Adrenal gland (tissue), 12 donors: ENCODE data around the gene FAM89A. TPM values are rescaled to one million over a fixed set of nuclear protein-coding genes. Genes with fewer than 3 reads are reported as not detected.

Experiments used
- DNase-seq, 7 donors: peaks; one replicate each; pipeline ENCODE4 v3.0.0-alpha.2; 2019 to 2020
- H3K27ac ChIP-seq, 5 donors: fragments of 200-600 bp; sonication (generic) in 4 of 5; 1 replicate in 3 of 5; 2 replicates in 2 of 5; pipeline versions ENCODE4 v1.5.1 to v1.8.0; 2016 to 2020; ENCODE audit warnings: mild to moderate bottlenecking in 1 of 5
- H3K27me3 ChIP-seq: fragments of 200-600 bp; 2 replicates; pipeline ENCODE4 v1.8.0; 2021
- H3K36me3 ChIP-seq, 2 donors: fragments of 200-600 bp; replicated peaks in 1 of 2; 1 replicate in 1 of 2; 2 replicates in 1 of 2; pipeline versions ENCODE4 v1.5.1 to v1.8.0; 2018 to 2022
- H3K4me1 ChIP-seq, 2 donors: fragments of 200-600 bp; replicated peaks in 1 of 2; 1 replicate in 1 of 2; 2 replicates in 1 of 2; pipeline versions ENCODE4 v1.5.1 to v1.8.0; 2018 to 2021
- H3K4me3 ChIP-seq, 4 donors: fragments of 200-600 bp; sonication (generic) in 3 of 4; one replicate each; pipeline ENCODE4 v1.5.1; 2016 to 2018
- H3K9me3 ChIP-seq, 3 donors: fragments of 200-600 bp; sonication (generic) in 1 of 3; replicated peaks in 1 of 3; 1 replicate in 2 of 3; 2 replicates in 1 of 3; pipeline versions ENCODE4 v1.5.1 to v1.8.0; 2016 to 2021
- CTCF ChIP-seq, 6 experiments: fragments of 450-650 bp in 4 of 6; fragments of 200-600 bp in 2 of 6; sonication (generic) in 1 of 6; IDR thresholded peaks; 1 replicate in 5 of 6; 2 replicates in 1 of 6; pipeline versions ENCODE4 v1.5.1 to v1.8.0; 2016 to 2021; ENCODE audit warnings: antibody characterized with exemption in 6 of 6, mild to moderate bottlenecking in 2 of 6, moderate library complexity in 1 of 6
- POLR2A ChIP-seq, 2 donors: fragments of 450-650 bp; IDR thresholded peaks; one replicate each; pipeline ENCODE4 v1.6.1; 2017; ENCODE audit warnings: antibody characterized with exemption in 2 of 2, mild to moderate bottlenecking in 2 of 2, moderate library complexity in 1 of 2
- WGBS, 4 donors: extraction: QIAGEN DNeasy Blood & Tissue Kit in 2 of 4; methylation state at CpG; one replicate each; pipeline versions ENCODE4 v1.1.5 to v1.1.7; 2013 to 2017; 5-methylcytosine and 5-hydroxymethylcytosine counted together
- intact Hi-C, 2 donors: fragments of 100-400 bp; cut with DNase I; formaldehyde crosslinking; loops; one replicate each; pipeline versions ENCODE4 v1.14.1 to v1.15.0; 2022 to 2023
- polyA plus RNA-seq, 3 donors: library from polyadenylated mRNA; stranded (reverse); fragments of 200-250 nt in 2 of 3; fragments of 350-450 nt in 1 of 3; fragmentation: Illumina TruSeq in 1 of 3; extraction: RNeasy Lipid Tissue Mini Kit (QIAGEN cat#74804) in 1 of 3; gene quantifications; one replicate each; pipeline ENCODE4 v1.2.3, GENCODE V29; 2013 to 2014
- total RNA-seq, 9 donors: library from RNA; depleted of rRNA in 4 of 9; stranded (reverse); fragments of >200 nt in 4 of 9; fragments of 120-200 nt in 1 of 9; fragmentation: NEBNext Ultra II Directional in 1 of 9; extraction: Animal tissue kit (Norgen Biotek cat#: 25700) in 1 of 9; gene quantifications; one replicate each; pipeline versions ENCODE4 v1.1.0 to v1.2.4, GENCODE V29; 2013 to 2023
- donor health status: healthy with polysubstance abuse.
- donor health status: Bipolar disorder and iron deficiency.
- donor health status: DM: yes; HTN: yes; CAD: no.
- donor health status: DM: no; HTN: no; CAD: no.
- donor health status: DM: no; HTN: no; CAD: no.
- donor health status: DM: yes; HTN: yes; CAD: no.

Gene FAM89A
- total and polyA plus RNA-seq, 12 donors: 11.3 to 59.4 (median 33.0) TPM

- no peak overlapping the region for H3K4me3 ChIP-seq
- TF ChIP-seq CTCF (IDR thresholded peaks at IDR 0.05): no peak
- no peak for TF ChIP-seq POLR2A (IDR thresholded peaks at IDR 0.05)
- intact Hi-C loops: no loop called here
- 65 to 83% (median 66%) methylated on average over 6 to 8 of the region's 8 CpGs for WGBS, 4 donors
- no peak overlapping the region for H3K27ac ChIP-seq
- H3K36me3 ChIP-seq: no peaks in the 10 kb centered on the region
- DNase-seq: no peak
- H3K9me3 ChIP-seq: no peaks in the 10 kb centered on the region
- no peaks in the 10 kb centered on the region for H3K4me1 ChIP-seq
- no peaks in the 10 kb centered on the region for H3K27me3 ChIP-seq
These were observed 30.8 kb upstream of the FAM89A start for GRCh38 chr1:231070758-231071444.

- TF ChIP-seq CTCF (IDR thresholded peaks at IDR 0.05) (no peak), POLR2A (IDR thresholded peaks at IDR 0.05) (no peak)
- no peaks in the 10 kb centered on the region for H3K9me3 ChIP-seq
- intact Hi-C loops: no loop called here
- no peak overlapping the region for H3K27ac ChIP-seq
- no peaks in the 10 kb centered on the region for H3K27me3 ChIP-seq
- no peak for DNase-seq
- no peaks in the 10 kb centered on the region for H3K36me3 ChIP-seq
- no peak overlapping the region for H3K4me3 ChIP-seq
- no peaks in the 10 kb centered on the region for H3K4me1 ChIP-seq
- WGBS, 4 donors: 73 to 86% (median 81%) methylated on average over 7 to 8 of the region's 8 CpGs
These were observed 29.3 kb upstream of the FAM89A start for GRCh38 chr1:231069333-231069732.

GRCh38 chr1:231068762-231069161 lies 28.7 kb upstream of the FAM89A start:
- no peaks in the 10 kb centered on the region for H3K9me3 ChIP-seq
- no peaks in the 10 kb centered on the region for H3K27me3 ChIP-seq
- no peak for DNase-seq
- no peak overlapping the region for H3K4me3 ChIP-seq
- TF ChIP-seq CTCF (IDR thresholded peaks at IDR 0.05) (no peak), POLR2A (IDR thresholded peaks at IDR 0.05) (no peak)
- H3K27ac ChIP-seq: no peak overlapping the region
- no peaks in the 10 kb centered on the region for H3K36me3 ChIP-seq
- intact Hi-C loops: no loop called here
- no peaks in the 10 kb centered on the region for H3K4me1 ChIP-seq
- WGBS, 4 donors: 39 to 59% (median 57%) methylated on average over 4 of the region's 4 CpGs

- WGBS, 4 donors: 80 to 92% (median 84%) methylated on average over 11 of the region's 11 CpGs
- no peaks in the 10 kb centered on the region for H3K4me1 ChIP-seq
- intact Hi-C loops: no loop called here
These were observed 25.6 kb upstream of the FAM89A start for GRCh38 chr1:231065510-231066241.

More at GRCh38 chr1:231065510-231066241, 25.6 kb upstream of the FAM89A start:
- Histone ChIP-seq H3K27ac (no peak overlapping the region), H3K4me3 (no peak overlapping the region), H3K36me3 (no peaks in the 10 kb centered on the region), H3K9me3 (no peaks in the 10 kb centered on the region), H3K27me3 (no peaks in the 10 kb centered on the region)
- DNase-seq: no peak
- TF ChIP-seq CTCF (IDR thresholded peaks at IDR 0.05) (no peak), POLR2A (IDR thresholded peaks at IDR 0.05) (no peak)
